D721Med (cell line): Measurements from ENCODE around the gene NAPSA.

Experiments used
- DNase-seq: peaks from one replicate; pipeline ENCODE4 v3.0.0; 2011; ENCODE audit warnings: low spot score; ENCODE audit not compliant: insufficient read length
- FAIRE-seq: peaks from 2 replicates; lab custom pipeline; 2011; peaks lifted over from hg19 to GRCh38; lab: Jason Lieb, UNC
- CTCF ChIP-seq: IDR thresholded peaks from 2 replicates; pipeline ENCODE4 v1.5.1; 2012; ENCODE audit warnings: mild to moderate bottlenecking, control low read depth; ENCODE audit not compliant: insufficient read depth; ENCODE audit errors: missing control alignments

The NAPSA gene

GRCh38 chr19:50383001-50383851, 17.8 kb upstream of the NAPSA start:
- FAIRE-seq, result no peak
- DNase-seq, result no peak
- no peak for TF ChIP-seq CTCF

GRCh38 chr19:50381881-50382729, 16.7 kb upstream of the NAPSA start:
- no peak for TF ChIP-seq CTCF
- no peak for DNase-seq
- no peak for FAIRE-seq

GRCh38 chr19:50380751-50381151, 15.3 kb upstream of the NAPSA start:
- no peak for TF ChIP-seq CTCF
- DNase-seq (no peak), FAIRE-seq (no peak)

- TF ChIP-seq CTCF, result no peak
- FAIRE-seq (no peak), DNase-seq (no peak)
Measured at GRCh38 chr19:50380137-50380536, 14.7 kb upstream of the NAPSA start.

- no peak for DNase-seq
- TF ChIP-seq CTCF, result no peak
- FAIRE-seq, result no peak
Measured at GRCh38 chr19:50379602-50380001, 14.2 kb upstream of the NAPSA start.

- FAIRE-seq (no peak), DNase-seq (no peak)
- no peak for TF ChIP-seq CTCF
Measured at GRCh38 chr19:50378863-50379236, 13.4 kb upstream of the NAPSA start.
